GM12874 (cell line): ENCODE measurements around the gene ZNF655.

Experiments
- TF ChIP-seq, protein P1 (sequence below): IDR thresholded peaks from 2 replicates; pipeline ENCODE4 v1.5.1; 2011; ENCODE audit warnings: low read depth, mild to moderate bottlenecking, control low read depth, low read length, moderate library complexity; ENCODE audit not compliant: insufficient read depth

The ZNF655 gene, protein sequence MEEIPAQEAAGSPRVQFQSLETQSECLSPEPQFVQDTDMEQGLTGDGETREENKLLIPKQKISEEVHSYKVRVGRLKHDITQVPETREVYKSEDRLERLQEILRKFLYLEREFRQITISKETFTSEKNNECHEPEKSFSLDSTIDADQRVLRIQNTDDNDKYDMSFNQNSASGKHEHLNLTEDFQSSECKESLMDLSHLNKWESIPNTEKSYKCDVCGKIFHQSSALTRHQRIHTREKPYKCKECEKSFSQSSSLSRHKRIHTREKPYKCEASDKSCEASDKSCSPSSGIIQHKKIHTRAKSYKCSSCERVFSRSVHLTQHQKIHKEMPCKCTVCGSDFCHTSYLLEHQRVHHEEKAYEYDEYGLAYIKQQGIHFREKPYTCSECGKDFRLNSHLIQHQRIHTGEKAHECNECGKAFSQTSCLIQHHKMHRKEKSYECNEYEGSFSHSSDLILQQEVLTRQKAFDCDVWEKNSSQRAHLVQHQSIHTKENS

DNA sequence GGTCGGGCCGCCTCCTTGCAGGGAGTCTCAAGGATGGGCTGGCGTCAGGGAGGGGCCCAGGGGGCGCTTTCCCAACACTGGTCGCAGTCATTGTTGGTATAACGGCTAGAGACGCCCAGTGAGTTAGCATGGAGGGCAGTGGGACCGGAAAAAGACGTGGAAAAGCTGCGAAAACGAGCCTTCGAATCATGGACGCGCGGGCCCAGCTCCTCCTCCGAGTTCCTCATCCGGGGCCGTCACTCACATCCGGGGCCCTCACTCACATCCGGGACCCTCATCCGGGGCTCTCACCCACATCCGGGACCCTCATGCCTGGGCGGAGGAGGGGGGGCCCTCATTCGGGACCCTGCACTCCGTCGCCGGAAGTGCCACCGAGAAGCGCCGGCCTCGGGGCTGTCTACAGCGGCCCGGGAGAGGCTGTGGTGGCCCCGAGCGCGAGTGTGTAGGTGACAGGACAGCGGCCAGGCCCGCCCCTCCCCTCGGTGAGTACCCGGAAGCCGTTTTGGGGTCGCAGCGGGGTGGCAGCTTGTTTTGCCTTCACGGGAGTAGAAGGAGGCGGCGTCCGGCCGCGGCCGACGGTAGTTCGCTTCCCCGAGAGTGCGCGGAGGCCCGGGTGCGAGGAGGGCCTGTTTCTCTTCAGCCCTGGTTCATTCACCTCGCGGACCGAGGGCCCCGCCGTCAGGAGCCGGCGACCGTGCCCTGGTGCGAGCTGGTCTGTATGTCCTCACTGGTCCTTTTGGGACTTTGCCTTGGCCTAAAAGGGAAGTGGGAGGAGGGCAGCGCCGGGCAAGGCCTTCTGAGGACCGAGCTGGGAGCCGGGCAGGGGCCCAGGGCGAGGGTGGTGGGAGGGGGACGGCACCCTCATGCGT is at the start of gene ZNF655:
TSS of gene ZNF655 (plus strand) at position 337 of the 869 bp plus-strand sequence. CDS start 1,918 bp downstream, outside the sequence.
- TF ChIP-seq, protein P1, sequence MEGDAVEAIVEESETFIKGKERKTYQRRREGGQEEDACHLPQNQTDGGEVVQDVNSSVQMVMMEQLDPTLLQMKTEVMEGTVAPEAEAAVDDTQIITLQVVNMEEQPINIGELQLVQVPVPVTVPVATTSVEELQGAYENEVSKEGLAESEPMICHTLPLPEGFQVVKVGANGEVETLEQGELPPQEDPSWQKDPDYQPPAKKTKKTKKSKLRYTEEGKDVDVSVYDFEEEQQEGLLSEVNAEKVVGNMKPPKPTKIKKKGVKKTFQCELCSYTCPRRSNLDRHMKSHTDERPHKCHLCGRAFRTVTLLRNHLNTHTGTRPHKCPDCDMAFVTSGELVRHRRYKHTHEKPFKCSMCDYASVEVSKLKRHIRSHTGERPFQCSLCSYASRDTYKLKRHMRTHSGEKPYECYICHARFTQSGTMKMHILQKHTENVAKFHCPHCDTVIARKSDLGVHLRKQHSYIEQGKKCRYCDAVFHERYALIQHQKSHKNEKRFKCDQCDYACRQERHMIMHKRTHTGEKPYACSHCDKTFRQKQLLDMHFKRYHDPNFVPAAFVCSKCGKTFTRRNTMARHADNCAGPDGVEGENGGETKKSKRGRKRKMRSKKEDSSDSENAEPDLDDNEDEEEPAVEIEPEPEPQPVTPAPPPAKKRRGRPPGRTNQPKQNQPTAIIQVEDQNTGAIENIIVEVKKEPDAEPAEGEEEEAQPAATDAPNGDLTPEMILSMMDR, result no peak

DNA sequence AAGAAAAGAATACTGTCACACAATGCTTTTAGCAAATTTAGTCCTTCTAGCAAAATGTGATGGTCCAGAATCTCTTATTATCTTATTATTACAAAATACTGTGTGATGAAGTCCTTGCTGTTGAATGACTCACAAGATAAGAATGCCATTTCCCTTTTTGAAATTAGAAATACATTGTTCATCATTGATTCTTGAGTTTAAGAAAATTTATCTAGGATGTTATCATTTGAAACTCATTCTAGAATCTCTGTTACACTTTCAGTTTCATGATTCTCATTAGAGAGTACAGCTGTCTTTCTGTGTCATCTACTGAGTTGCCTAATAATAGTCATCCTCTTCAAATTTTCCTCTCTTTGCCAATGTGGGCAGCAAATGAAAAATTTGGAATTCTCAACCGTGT is 44.4 kb upstream of the ZNF655 start:
- TF ChIP-seq, protein P1, result no peak

DNA sequence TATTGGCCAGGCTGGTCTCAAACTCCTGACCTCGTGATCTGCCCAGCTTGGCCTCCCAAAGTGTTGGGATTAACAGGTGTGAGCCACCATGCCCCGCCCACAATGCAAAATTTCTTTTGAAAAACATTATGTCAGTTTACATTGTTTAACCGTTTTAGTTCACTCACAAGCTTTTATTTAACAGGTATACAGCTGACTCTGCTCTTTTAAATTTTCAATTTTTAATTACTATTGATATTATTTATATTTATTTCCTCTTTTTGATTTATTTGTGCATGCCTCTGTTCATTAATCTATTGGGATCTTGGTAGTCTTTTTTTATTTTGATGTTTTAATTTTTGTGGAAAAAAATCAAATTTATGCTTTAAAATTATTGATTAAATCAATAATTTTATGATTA is 37.0 kb upstream of the ZNF655 start:
- TF ChIP-seq, protein P1, result no peak

DNA sequence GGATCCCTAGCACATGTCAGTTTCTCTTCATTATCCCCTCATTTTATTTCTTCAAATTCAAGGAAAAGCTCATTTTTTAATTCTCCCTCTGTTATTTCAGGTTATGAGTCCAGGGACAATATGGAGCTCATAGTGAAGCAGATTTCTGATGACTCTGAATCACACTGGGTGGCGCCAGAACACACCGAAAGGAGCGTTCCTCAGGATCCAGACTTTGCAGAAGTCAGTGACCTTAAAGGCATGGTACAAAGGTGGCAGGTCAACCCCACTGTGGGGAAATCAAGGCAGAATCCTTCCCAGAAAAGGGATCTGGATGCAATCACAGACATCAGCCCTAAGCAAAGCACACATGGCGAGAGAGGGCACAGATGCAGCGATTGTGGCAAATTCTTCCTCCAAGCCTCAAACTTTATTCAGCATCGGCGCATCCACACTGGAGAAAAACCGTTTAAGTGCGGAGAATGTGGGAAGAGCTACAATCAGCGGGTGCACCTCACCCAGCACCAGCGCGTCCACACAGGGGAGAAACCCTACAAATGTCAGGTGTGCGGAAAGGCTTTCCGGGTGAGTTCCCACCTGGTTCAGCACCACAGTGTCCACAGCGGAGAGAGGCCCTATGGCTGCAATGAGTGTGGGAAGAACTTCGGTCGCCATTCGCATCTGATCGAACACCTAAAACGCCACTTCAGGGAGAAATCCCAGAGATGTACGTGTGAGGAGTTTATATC is 32.6 kb upstream of the ZNF655 start:
- TF ChIP-seq, protein P1, result no peak

DNA sequence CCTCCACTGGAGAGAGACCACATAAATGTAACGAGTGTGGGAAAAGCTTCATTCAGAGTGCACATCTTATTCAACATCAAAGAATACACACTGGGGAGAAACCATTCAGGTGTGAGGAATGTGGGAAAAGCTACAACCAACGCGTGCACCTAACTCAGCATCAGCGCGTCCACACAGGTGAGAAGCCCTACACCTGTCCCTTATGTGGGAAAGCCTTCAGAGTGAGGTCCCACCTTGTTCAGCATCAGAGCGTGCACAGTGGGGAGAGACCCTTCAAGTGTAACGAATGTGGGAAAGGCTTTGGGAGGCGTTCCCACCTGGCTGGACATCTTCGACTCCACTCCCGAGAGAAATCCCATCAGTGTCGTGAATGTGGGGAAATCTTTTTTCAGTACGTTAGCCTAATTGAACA is 27.1 kb upstream of the ZNF655 start:
- TF ChIP-seq, protein P1, result no peak

DNA sequence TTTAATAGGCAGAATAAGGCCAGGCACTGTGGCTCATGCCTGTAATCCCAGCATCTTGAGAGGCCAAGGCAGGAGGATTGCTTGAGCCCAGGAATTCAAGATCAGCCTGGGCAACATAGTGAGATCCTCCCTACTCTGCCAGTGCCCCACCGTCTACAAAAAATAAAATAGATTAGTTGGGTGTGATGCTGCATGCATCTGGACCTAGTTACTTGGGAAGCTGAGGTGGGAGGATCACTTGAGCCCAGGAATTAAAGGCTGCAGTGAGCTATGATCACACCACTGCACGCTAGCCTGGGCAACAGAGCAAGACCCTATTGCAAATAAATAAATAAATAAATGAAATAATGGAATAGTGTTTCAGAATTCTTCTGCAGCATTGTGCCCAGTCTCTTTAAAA is 22.8 kb upstream of the ZNF655 start:
- TF ChIP-seq, protein P1, result no peak
